Liver (tissue), 9 donors: ENCODE results near the gene RASL11B. TPM values are rescaled to one million over a fixed set of nuclear protein-coding genes. Genes with fewer than 3 reads are reported as not detected.

Experiments
- DNase-seq: peaks from one replicate; pipeline ENCODE4 v3.0.0-alpha.2; 2017; ENCODE audit warnings: low spot score
- H3K27ac ChIP-seq, 2 donors: one replicate each; pipeline ENCODE4 v1.7.0; 2013; ENCODE audit warnings: inconsistent platforms in 2 of 2, low read length in 2 of 2, control low read depth in 1 of 2, low read depth in 1 of 2, mild to moderate bottlenecking in 1 of 2
- H3K27me3 ChIP-seq, 4 donors: one replicate each; pipeline versions ENCODE4 v1.6.1 to v1.7.0; 2013; ENCODE audit warnings: low read length in 3 of 4, inconsistent platforms in 1 of 4, mild to moderate bottlenecking in 1 of 4, moderate library complexity in 1 of 4; ENCODE audit not compliant: control insufficient read depth in 4 of 4, insufficient read depth in 4 of 4
- H3K36me3 ChIP-seq, 4 donors: one replicate each; pipeline versions ENCODE4 v1.6.1 to v1.7.0; 2013; ENCODE audit warnings: low read length in 3 of 4, mild to moderate bottlenecking in 3 of 4, low read depth in 1 of 4, moderate library complexity in 1 of 4; ENCODE audit not compliant: control insufficient read depth in 4 of 4, insufficient read depth in 3 of 4
- H3K4me1 ChIP-seq, 4 donors: one replicate each; pipeline versions ENCODE4 v1.6.1 to v1.7.0; 2013; ENCODE audit warnings: low read length in 3 of 4, mild to moderate bottlenecking in 3 of 4, moderate library complexity in 1 of 4; ENCODE audit not compliant: control insufficient read depth in 4 of 4, insufficient read depth in 4 of 4
- H3K4me3 ChIP-seq, 3 donors: one replicate each; pipeline versions ENCODE4 v1.6.1 to v1.7.0; 2013; ENCODE audit warnings: low read length in 3 of 3, control low read depth in 1 of 3, low read depth in 1 of 3, mild to moderate bottlenecking in 1 of 3
- H3K9ac ChIP-seq, 2 donors: one replicate each; pipeline ENCODE4 v1.7.0; 2013; ENCODE audit warnings: low read length in 2 of 2, mild to moderate bottlenecking in 2 of 2, moderate library complexity in 2 of 2, control low read depth in 1 of 2, low read depth in 1 of 2
- H3K9me3 ChIP-seq, 4 donors: one replicate each; pipeline versions ENCODE4 v1.6.1 to v1.7.0; 2013; ENCODE audit warnings: low read length in 3 of 4; ENCODE audit not compliant: control insufficient read depth in 4 of 4
- EGR1 ChIP-seq, 2 donors: IDR thresholded peaks; 2 replicates each; pipeline ENCODE4 v1.6.1; 2016 to 2018; ENCODE audit warnings: antibody characterized with exemption in 2 of 2, low read depth in 2 of 2
- FOXA1 ChIP-seq: IDR thresholded peaks from 2 replicates; pipeline ENCODE4 v1.6.1; 2016; ENCODE audit warnings: antibody characterized with exemption
- FOXA2 ChIP-seq: IDR thresholded peaks from 2 replicates; pipeline ENCODE4 v1.6.1; 2016; ENCODE audit warnings: antibody characterized with exemption
- GABPA ChIP-seq, 2 donors: IDR thresholded peaks in 1 of 2; conservative IDR thresholded peaks in 1 of 2; 2 replicates each; pipeline ENCODE4 v1.6.1; 2016; ENCODE audit warnings: antibody characterized with exemption in 2 of 2, mild to moderate bottlenecking in 1 of 2, moderate library complexity in 1 of 2
- HNF4A ChIP-seq, 2 donors: conservative IDR thresholded peaks; 2 replicates each; pipeline ENCODE4 v1.6.1; 2016; ENCODE audit warnings: antibody characterized with exemption in 2 of 2, mild to moderate bottlenecking in 2 of 2
- HNF4G ChIP-seq: IDR thresholded peaks from 2 replicates; pipeline ENCODE4 v1.6.1; 2016; ENCODE audit warnings: antibody characterized with exemption
- JUND ChIP-seq, 2 donors: IDR thresholded peaks; 2 replicates each; pipeline ENCODE4 v1.6.1; 2016; ENCODE audit warnings: antibody characterized with exemption in 2 of 2
- NR2F2 ChIP-seq: IDR thresholded peaks from 2 replicates; pipeline ENCODE4 v1.6.1; 2016; ENCODE audit warnings: antibody characterized with exemption
- RAD21 ChIP-seq, 2 donors: IDR thresholded peaks; 2 replicates each; pipeline ENCODE4 v1.6.1; 2016; ENCODE audit warnings: antibody characterized with exemption in 2 of 2, mild to moderate bottlenecking in 2 of 2
- RXRA ChIP-seq, 2 donors: IDR thresholded peaks; 2 replicates each; pipeline ENCODE4 v1.6.1; 2017 to 2018; ENCODE audit warnings: antibody characterized with exemption in 2 of 2, mild to moderate bottlenecking in 1 of 2
- SP1 ChIP-seq: IDR thresholded peaks from 2 replicates; pipeline ENCODE4 v1.6.1; 2018; ENCODE audit warnings: antibody characterized with exemption, mild to moderate bottlenecking
- TAF1 ChIP-seq: conservative IDR thresholded peaks from 2 replicates; pipeline ENCODE4 v1.6.1; 2016; ENCODE audit warnings: antibody characterized with exemption, mild to moderate bottlenecking
- YY1 ChIP-seq: IDR thresholded peaks from 2 replicates; pipeline ENCODE4 v1.6.1; 2016; ENCODE audit warnings: antibody characterized with exemption, mild to moderate bottlenecking
- WGBS: extraction: QIAGEN DNeasy Blood & Tissue Kit; methylation state at CpG from one replicate; pipeline ENCODE4 v1.1.7; 2013; 5-methylcytosine and 5-hydroxymethylcytosine counted together
- polyA plus RNA-seq, 2 donors: library from polyadenylated mRNA; stranded (reverse) in 1 of 2; unstranded in 1 of 2; fragments of 200-250 nt in 1 of 2; fragments of >200 nt in 1 of 2; fragmentation: Nextera tagmentation in 1 of 2; extraction: Ambion mirVana in 1 of 2; gene quantifications; one replicate each; pipeline versions ENCODE4 v1.2.1 to v1.2.3, GENCODE V29; 2013 to 2015
- total RNA-seq, 2 donors: library from RNA; depleted of rRNA; stranded (reverse); fragments of >200 nt; gene quantifications; one replicate each; pipeline ENCODE4 v1.2.3, GENCODE V29; 2014
- TF ChIP-seq, protein P1 (sequence below): IDR thresholded peaks from 2 replicates; pipeline ENCODE4 v1.6.1; 2016; ENCODE audit warnings: antibody characterized with exemption
- TF ChIP-seq, protein P2 (sequence below): fragments of 150-350 bp; IDR thresholded peaks from 2 replicates; pipeline ENCODE4 v1.5.1; 2017; ENCODE audit warnings: improper control_type of control experiment, low read depth, low read length; ENCODE audit not compliant: missing input control
- TF ChIP-seq, protein P3 (sequence below): IDR thresholded peaks from 2 replicates; pipeline ENCODE4 v1.6.1; 2016; ENCODE audit warnings: antibody characterized with exemption
- TF ChIP-seq, protein P4 (sequence below): IDR thresholded peaks from 2 replicates; pipeline ENCODE4 v1.6.1; 2016; ENCODE audit warnings: antibody characterized with exemption, mild to moderate bottlenecking
- TF ChIP-seq, protein P5 (sequence below): IDR thresholded peaks from 2 replicates; pipeline ENCODE4 v1.6.1; 2016; ENCODE audit warnings: antibody characterized with exemption
- donor health status: healthy.
- donor health status: healthy.
- donor health status: healthy.
- donor health status: healthy.
- donor health status: healthy.

Gene RASL11B
- total and polyA plus RNA-seq, 4 donors: 0.19 to 1.0 (median 0.61) TPM

DNA sequence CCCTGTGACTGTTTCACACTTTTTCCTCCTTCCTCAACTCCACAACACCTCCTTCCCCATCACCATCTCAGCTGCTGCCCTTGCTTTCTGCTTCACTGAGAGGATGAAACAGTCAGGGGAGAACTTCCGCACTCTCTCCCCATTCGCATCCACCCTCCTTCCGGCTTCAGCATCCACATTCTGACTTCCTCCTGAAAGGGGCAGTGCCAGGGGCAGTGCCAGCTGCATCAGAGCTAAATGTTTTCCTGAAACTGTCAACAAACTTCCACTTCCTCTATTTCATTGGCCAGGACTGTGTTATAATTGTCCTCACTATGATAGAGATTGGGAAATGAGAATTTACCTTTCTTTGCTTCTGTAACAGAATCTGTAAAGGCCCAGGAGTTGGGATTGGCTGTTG, 18.2 kb upstream of the RASL11B start:
- TF ChIP-seq, protein P1, sequence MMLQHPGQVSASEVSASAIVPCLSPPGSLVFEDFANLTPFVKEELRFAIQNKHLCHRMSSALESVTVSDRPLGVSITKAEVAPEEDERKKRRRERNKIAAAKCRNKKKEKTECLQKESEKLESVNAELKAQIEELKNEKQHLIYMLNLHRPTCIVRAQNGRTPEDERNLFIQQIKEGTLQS: no peak
- no peak for TF ChIP-seq NR2F2
- TF ChIP-seq, protein P2, sequence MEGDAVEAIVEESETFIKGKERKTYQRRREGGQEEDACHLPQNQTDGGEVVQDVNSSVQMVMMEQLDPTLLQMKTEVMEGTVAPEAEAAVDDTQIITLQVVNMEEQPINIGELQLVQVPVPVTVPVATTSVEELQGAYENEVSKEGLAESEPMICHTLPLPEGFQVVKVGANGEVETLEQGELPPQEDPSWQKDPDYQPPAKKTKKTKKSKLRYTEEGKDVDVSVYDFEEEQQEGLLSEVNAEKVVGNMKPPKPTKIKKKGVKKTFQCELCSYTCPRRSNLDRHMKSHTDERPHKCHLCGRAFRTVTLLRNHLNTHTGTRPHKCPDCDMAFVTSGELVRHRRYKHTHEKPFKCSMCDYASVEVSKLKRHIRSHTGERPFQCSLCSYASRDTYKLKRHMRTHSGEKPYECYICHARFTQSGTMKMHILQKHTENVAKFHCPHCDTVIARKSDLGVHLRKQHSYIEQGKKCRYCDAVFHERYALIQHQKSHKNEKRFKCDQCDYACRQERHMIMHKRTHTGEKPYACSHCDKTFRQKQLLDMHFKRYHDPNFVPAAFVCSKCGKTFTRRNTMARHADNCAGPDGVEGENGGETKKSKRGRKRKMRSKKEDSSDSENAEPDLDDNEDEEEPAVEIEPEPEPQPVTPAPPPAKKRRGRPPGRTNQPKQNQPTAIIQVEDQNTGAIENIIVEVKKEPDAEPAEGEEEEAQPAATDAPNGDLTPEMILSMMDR: no peak
- TF ChIP-seq GABPA (IDR thresholded peaks at IDR 0.05 in 1 of 2, conservative IDR thresholded peaks at IDR 0.05 in 1 of 2): no peak
- no peak for TF ChIP-seq HNF4G
- no peak for TF ChIP-seq TAF1
- TF ChIP-seq HNF4A (conservative IDR thresholded peaks at IDR 0.05): no peak
- TF ChIP-seq, protein P3, sequence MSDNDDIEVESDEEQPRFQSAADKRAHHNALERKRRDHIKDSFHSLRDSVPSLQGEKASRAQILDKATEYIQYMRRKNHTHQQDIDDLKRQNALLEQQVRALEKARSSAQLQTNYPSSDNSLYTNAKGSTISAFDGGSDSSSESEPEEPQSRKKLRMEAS: no peak
- TF ChIP-seq RAD21 (IDR thresholded peaks at IDR 0.05): no peak
- no peak for TF ChIP-seq FOXA1
- no peak for TF ChIP-seq FOXA2
- TF ChIP-seq SP1: no peak
- TF ChIP-seq YY1: no peak
- no peak for TF ChIP-seq RXRA (IDR thresholded peaks at IDR 0.05)
- TF ChIP-seq, protein P4, sequence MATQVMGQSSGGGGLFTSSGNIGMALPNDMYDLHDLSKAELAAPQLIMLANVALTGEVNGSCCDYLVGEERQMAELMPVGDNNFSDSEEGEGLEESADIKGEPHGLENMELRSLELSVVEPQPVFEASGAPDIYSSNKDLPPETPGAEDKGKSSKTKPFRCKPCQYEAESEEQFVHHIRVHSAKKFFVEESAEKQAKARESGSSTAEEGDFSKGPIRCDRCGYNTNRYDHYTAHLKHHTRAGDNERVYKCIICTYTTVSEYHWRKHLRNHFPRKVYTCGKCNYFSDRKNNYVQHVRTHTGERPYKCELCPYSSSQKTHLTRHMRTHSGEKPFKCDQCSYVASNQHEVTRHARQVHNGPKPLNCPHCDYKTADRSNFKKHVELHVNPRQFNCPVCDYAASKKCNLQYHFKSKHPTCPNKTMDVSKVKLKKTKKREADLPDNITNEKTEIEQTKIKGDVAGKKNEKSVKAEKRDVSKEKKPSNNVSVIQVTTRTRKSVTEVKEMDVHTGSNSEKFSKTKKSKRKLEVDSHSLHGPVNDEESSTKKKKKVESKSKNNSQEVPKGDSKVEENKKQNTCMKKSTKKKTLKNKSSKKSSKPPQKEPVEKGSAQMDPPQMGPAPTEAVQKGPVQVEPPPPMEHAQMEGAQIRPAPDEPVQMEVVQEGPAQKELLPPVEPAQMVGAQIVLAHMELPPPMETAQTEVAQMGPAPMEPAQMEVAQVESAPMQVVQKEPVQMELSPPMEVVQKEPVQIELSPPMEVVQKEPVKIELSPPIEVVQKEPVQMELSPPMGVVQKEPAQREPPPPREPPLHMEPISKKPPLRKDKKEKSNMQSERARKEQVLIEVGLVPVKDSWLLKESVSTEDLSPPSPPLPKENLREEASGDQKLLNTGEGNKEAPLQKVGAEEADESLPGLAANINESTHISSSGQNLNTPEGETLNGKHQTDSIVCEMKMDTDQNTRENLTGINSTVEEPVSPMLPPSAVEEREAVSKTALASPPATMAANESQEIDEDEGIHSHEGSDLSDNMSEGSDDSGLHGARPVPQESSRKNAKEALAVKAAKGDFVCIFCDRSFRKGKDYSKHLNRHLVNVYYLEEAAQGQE: no peak
- TF ChIP-seq EGR1 (IDR thresholded peaks at IDR 0.05; ENCODE audit: low read depth in 2 of 2): no peak
- no peak for TF ChIP-seq JUND (IDR thresholded peaks at IDR 0.05)
- TF ChIP-seq, protein P5, sequence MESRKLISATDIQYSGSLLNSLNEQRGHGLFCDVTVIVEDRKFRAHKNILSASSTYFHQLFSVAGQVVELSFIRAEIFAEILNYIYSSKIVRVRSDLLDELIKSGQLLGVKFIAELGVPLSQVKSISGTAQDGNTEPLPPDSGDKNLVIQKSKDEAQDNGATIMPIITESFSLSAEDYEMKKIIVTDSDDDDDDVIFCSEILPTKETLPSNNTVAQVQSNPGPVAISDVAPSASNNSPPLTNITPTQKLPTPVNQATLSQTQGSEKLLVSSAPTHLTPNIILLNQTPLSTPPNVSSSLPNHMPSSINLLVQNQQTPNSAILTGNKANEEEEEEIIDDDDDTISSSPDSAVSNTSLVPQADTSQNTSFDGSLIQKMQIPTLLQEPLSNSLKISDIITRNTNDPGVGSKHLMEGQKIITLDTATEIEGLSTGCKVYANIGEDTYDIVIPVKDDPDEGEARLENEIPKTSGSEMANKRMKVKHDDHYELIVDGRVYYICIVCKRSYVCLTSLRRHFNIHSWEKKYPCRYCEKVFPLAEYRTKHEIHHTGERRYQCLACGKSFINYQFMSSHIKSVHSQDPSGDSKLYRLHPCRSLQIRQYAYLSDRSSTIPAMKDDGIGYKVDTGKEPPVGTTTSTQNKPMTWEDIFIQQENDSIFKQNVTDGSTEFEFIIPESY: no peak
- H3K9ac ChIP-seq: no peak overlapping the region
- DNase-seq: no peak
- no peak overlapping the region for H3K27ac ChIP-seq
- H3K36me3 ChIP-seq: no peaks in the 10 kb centered on the region
- H3K27me3 ChIP-seq: no peaks in the 10 kb centered on the region
- H3K4me3 ChIP-seq: no peak overlapping the region
- no peaks in the 10 kb centered on the region for H3K9me3 ChIP-seq
- no peaks in the 10 kb centered on the region for H3K4me1 ChIP-seq
- 78% methylated on average over 3 of the region's 3 CpGs for WGBS
